Gastroesophageal sphincter (tissue), 4 donors: ENCODE data around the gene DUXB. TPM values are rescaled to one million over a fixed set of nuclear protein-coding genes. Genes with fewer than 3 reads are reported as not detected.

ENCODE experiments used
- ATAC-seq: fragments of 150-250 bp; one replicate; pipeline ENCODE4 v1.9.1; 2016; ENCODE audit warnings: mild to moderate bottlenecking, moderate library complexity
- H3K27ac ChIP-seq, 4 donors: fragments of 200-600 bp; sonication (generic) in 3 of 4; 1 replicate in 3 of 4; 2 replicates in 1 of 4; pipeline ENCODE4 v1.5.1; 2016 to 2019
- H3K27me3 ChIP-seq: fragments of 200-600 bp; sonication (generic); one replicate; pipeline ENCODE4 v1.5.1; 2019
- H3K36me3 ChIP-seq, 2 donors: fragments of 200-600 bp; sonication (generic); one replicate each; pipeline ENCODE4 v1.5.1; 2019; ENCODE audit warnings: control low read depth in 1 of 2
- H3K4me1 ChIP-seq, 3 donors: fragments of 200-600 bp; sonication (generic); 1 replicate in 2 of 3; 2 replicates in 1 of 3; pipeline ENCODE4 v1.5.1; 2016 to 2019; ENCODE audit warnings: control low read depth in 2 of 3
- H3K4me3 ChIP-seq, 2 donors: fragments of 200-600 bp; sonication (generic); one replicate each; pipeline ENCODE4 v1.5.1; 2019; ENCODE audit warnings: mild to moderate bottlenecking in 1 of 2, moderate library complexity in 1 of 2
- H3K9me3 ChIP-seq, 3 donors: fragments of 200-600 bp; sonication (generic); one replicate each; pipeline ENCODE4 v1.5.1; 2017 to 2019; ENCODE audit warnings: control low read depth in 2 of 3
- EP300 ChIP-seq: sonication (generic); formaldehyde crosslinking; IDR thresholded peaks from one replicate; pipeline ENCODE4 v1.6.1; 2017; ENCODE audit warnings: antibody characterized with exemption, mild to moderate bottlenecking
- POLR2A ChIP-seq, 2 donors: fragments of 450-650 bp; IDR thresholded peaks; one replicate each; pipeline ENCODE4 v1.6.1; 2017; ENCODE audit warnings: antibody characterized with exemption in 2 of 2, mild to moderate bottlenecking in 2 of 2, moderate library complexity in 1 of 2
- POLR2AphosphoS5 ChIP-seq: sonication (generic); formaldehyde crosslinking; IDR thresholded peaks from one replicate; pipeline ENCODE4 v1.6.1; 2017; ENCODE audit warnings: antibody characterized with exemption
- WGBS, 2 donors: methylation state at CpG; one replicate each; pipeline ENCODE4 v1.1.5; 2018; ENCODE audit warnings: low coverage in 1 of 2; 5-methylcytosine and 5-hydroxymethylcytosine counted together
- total RNA-seq, 4 donors: library from RNA; depleted of rRNA; stranded (reverse); fragments of >200 nt; gene quantifications; one replicate each; pipeline ENCODE4 v1.1.0, GENCODE V29; 2016
- TF ChIP-seq, protein P1 (sequence below), 4 experiments: fragments of 200-600 bp in 2 of 4; fragments of 450-650 bp in 2 of 4; sonication (generic) in 1 of 4; IDR thresholded peaks; one replicate each; pipeline ENCODE4 v1.5.1; 2017 to 2019; ENCODE audit warnings: antibody characterized with exemption in 4 of 4, mild to moderate bottlenecking in 2 of 4, moderate library complexity in 2 of 4

Gene DUXB, protein sequence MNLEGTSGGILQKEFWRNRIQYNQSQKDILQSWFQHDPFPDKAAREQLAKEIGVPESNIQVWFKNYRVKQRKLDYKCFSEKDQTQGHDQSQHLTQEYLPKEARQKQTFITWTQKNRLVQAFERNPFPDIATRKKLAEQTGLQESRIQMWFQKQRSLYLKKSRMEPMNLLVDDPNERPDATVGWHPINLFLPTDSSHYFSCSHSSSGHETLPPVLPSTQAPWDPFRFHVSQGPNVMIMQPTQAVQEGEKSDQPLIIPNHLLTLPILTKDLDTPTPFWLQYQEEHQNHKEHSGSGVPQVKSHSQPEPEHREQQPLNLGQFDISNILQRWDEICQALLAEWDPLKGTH
- not detected for total RNA-seq

DNA sequence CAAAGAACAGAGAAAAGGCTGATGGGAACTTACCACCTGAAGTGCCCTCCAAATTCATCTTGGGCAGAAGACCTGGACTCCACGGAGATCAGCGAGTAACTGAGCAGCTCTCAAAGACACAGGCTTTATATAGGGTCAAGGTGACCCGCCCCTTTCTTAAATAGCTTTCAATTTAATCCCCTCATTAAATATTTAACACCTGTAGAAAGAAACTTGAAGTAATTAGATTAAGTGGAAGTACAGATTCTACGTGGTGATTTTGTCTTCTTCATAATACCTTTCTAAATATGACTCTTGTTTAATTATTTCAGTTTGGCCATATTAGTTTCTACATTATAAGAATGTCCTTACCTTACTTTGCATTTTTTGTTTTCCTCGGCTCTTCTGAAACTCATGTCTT lies at the start of gene DUXB:
Gene DUXB, minus strand, starts transcription at position 101 of the 400 bp plus-strand sequence. Its CDS starts 43 bp downstream, at position 58.
- Histone ChIP-seq H3K27me3 (no peaks in the 10 kb centered on the region), H3K36me3 (no peaks in the 10 kb centered on the region), H3K4me1 (no peaks in the 10 kb centered on the region), H3K27ac (no peak within 1 kb of the TSS), H3K9me3 (no peaks in the 10 kb centered on the region), H3K4me3 (no peak within 1 kb of the TSS)
- WGBS, 2 donors = 86 to 91% methylated on average over 5 of the region's 5 CpGs
- TF ChIP-seq POLR2A (IDR thresholded peaks at IDR 0.05) = no peak
- TF ChIP-seq, protein P1, sequence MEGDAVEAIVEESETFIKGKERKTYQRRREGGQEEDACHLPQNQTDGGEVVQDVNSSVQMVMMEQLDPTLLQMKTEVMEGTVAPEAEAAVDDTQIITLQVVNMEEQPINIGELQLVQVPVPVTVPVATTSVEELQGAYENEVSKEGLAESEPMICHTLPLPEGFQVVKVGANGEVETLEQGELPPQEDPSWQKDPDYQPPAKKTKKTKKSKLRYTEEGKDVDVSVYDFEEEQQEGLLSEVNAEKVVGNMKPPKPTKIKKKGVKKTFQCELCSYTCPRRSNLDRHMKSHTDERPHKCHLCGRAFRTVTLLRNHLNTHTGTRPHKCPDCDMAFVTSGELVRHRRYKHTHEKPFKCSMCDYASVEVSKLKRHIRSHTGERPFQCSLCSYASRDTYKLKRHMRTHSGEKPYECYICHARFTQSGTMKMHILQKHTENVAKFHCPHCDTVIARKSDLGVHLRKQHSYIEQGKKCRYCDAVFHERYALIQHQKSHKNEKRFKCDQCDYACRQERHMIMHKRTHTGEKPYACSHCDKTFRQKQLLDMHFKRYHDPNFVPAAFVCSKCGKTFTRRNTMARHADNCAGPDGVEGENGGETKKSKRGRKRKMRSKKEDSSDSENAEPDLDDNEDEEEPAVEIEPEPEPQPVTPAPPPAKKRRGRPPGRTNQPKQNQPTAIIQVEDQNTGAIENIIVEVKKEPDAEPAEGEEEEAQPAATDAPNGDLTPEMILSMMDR (IDR thresholded peaks at IDR 0.05) = no peak
- no peak for TF ChIP-seq POLR2AphosphoS5
- no peak for TF ChIP-seq EP300
- no peak for ATAC-seq

DNA sequence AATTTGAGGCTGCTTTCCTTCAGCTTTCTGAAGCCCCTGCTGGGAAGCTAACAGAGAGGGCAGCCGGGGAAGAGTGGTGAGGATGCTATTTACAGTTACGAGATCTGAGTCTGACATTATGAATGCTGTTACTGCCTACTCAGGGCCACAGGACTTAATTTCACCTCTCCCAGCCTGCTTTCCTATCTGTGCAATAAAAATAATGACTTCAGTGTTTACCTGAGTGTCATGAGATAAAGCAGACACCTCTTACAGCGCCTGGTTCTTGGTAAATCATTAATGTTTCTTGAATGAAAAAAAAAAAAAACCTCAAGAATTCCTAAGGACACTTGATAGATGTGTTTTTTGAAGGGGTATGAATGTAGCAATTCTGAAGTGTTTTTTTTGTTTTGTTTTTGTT lies 49.3 kb upstream of the DUXB start:
- H3K36me3 ChIP-seq = no peaks in the 10 kb centered on the region
- H3K4me1 ChIP-seq = no peaks in the 10 kb centered on the region
- no peak overlapping the region for H3K27ac ChIP-seq
- no peaks in the 10 kb centered on the region for H3K9me3 ChIP-seq
- H3K4me3 ChIP-seq = no peak overlapping the region
- WGBS, 2 donors = 30 to 48% methylated on average over 2 to 3 of the region's 3 CpGs
- no peak for TF ChIP-seq POLR2A (IDR thresholded peaks at IDR 0.05)
- no peak for TF ChIP-seq EP300
- no peak for TF ChIP-seq POLR2AphosphoS5
- TF ChIP-seq, protein P1 (IDR thresholded peaks at IDR 0.05) = no peak
- no peak for ATAC-seq
- no peaks in the 10 kb centered on the region for H3K27me3 ChIP-seq

DNA sequence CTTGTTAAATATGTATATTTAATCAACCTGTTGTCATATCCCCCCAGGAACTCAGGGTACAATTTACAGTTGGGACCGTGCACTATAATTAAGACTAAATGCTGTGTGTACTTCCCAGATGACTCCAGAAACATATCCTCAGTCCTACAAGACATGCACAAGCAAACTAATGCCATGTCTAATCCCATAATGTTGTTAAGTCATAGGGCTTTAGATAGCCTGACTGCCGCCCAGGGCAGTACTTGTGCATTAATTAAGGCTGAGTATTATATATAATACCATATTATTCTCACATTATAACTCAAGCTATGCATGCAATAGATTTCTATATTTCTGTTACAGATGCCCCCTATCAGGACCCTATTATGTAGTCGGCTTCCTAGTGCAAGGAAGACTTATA lies 45.1 kb upstream of the DUXB start:
- no peaks in the 10 kb centered on the region for H3K36me3 ChIP-seq
- no peak for TF ChIP-seq EP300
- TF ChIP-seq POLR2AphosphoS5 = no peak
- TF ChIP-seq, protein P1 (IDR thresholded peaks at IDR 0.05) = no peak
- TF ChIP-seq POLR2A (IDR thresholded peaks at IDR 0.05) = no peak
- 78 to 97% methylated on average over 3 of the region's 3 CpGs for WGBS, 2 donors
- no peaks in the 10 kb centered on the region for H3K4me1 ChIP-seq
- no peak overlapping the region for H3K27ac ChIP-seq
- ATAC-seq = no peak
- H3K4me3 ChIP-seq = no peak overlapping the region
- H3K9me3 ChIP-seq = no peaks in the 10 kb centered on the region
- H3K27me3 ChIP-seq = no peaks in the 10 kb centered on the region

DNA sequence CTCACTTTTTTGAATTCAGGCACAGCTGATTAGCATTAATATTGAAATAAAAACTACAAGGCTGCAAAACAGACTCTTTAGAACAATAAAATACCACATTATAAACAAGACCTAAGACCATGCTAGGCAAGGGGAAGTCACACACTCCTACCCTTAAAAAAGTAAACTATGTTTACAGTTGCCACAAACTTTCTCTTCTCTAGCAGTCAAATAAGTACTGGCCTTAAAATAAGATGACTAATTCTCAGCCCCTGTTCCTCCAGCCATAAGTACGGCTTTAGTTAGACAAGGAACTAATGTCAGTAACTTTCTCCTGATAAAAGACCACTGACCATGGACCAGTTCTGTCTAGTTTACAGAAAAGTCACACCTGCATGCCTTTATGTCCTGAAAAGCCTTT lies 44.6 kb upstream of the DUXB start:
- H3K9me3 ChIP-seq = no peaks in the 10 kb centered on the region
- ATAC-seq = no peak
- no peaks in the 10 kb centered on the region for H3K27me3 ChIP-seq
- no peaks in the 10 kb centered on the region for H3K4me1 ChIP-seq
- no peaks in the 10 kb centered on the region for H3K36me3 ChIP-seq
- no peak overlapping the region for H3K4me3 ChIP-seq
- no peak overlapping the region for H3K27ac ChIP-seq
- TF ChIP-seq EP300 (no peak), POLR2AphosphoS5 (no peak)
- TF ChIP-seq, protein P1 (IDR thresholded peaks at IDR 0.05) = no peak
- 58 to 91% methylated on average over 1 of the region's 1 CpG for WGBS, 2 donors

DNA sequence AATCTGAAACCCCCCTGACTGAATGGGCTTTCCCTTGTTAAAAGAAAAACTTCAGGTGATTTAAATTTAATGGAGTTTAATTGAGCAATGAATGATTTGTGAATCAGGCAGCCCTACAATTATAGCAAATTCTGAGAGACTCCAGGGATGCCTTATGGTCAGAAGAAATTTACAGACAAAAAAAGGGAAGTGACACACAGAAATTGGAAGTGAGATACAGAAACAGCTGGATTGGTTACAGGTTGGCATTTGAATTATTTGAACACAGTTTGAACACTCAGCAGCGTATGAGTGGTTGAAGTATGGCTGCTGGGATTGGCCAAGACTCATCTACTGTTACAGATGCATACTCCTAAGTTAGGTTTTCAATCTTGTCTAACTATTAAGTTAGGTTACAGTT lies 44.0 kb upstream of the DUXB start:
- Histone ChIP-seq H3K36me3 (no peaks in the 10 kb centered on the region), H3K4me3 (no peak overlapping the region), H3K9me3 (no peaks in the 10 kb centered on the region), H3K27me3 (no peaks in the 10 kb centered on the region), H3K4me1 (no peaks in the 10 kb centered on the region), H3K27ac (no peak overlapping the region)
- 69 to 83% methylated on average over 1 of the region's 1 CpG for WGBS, 2 donors
- TF ChIP-seq POLR2A (IDR thresholded peaks at IDR 0.05) (no peak), EP300 (no peak), POLR2AphosphoS5 (no peak)
- TF ChIP-seq, protein P1 (IDR thresholded peaks at IDR 0.05) = no peak
- ATAC-seq = no peak
